H1 (cell line): ENCODE results near the gene HIVEP3. TPM values are rescaled to one million over a fixed set of nuclear protein-coding genes. Genes with fewer than 3 reads are reported as not detected.

ENCODE experiments used
- CTCF ChIA-PET: fragments of 300-600 bp; sonication (Branson Sonifier 250); formaldehyde crosslinking; loops from one replicate; lab custom pipeline; 2021; ENCODE audit not compliant: partially characterized antibody; lab: Charles Lee
- POLR2A ChIA-PET: fragments of 300-600 bp; sonication (Branson Sonifier 250); formaldehyde crosslinking; loops from one replicate; lab custom pipeline; 2021; ENCODE audit warnings: inconsistent platforms; ENCODE audit not compliant: partially characterized antibody; lab: Charles Lee
- DNase-seq, 2 experiments: peaks; one replicate each; pipeline versions ENCODE4 v3.0.0 to v3.0.0-alpha.2; 2010 to 2022; ENCODE audit warnings: low spot score in 2 of 2, low read depth in 1 of 2, mixed read lengths in 1 of 2
- FAIRE-seq: peaks from 2 replicates; lab custom pipeline; 2011; peaks lifted over from hg19 to GRCh38; lab: Jason Lieb, UNC
- H2AFZ ChIP-seq: 2 replicates; pipeline ENCODE4 v1.8.1; 2012; ENCODE audit warnings: low read length, inconsistent platforms
- H2AK5ac ChIP-seq: 2 replicates; pipeline ENCODE4 v1.6.1; 2013; ENCODE audit warnings: low read depth, low read length
- H2BK120ac ChIP-seq: replicated peaks from 2 replicates; pipeline ENCODE3; 2013; ENCODE audit warnings: low read depth, low read length, inconsistent platforms
- H2BK12ac ChIP-seq: 2 replicates; pipeline ENCODE4 v1.6.1; 2013; ENCODE audit warnings: low read depth, low read length
- H2BK15ac ChIP-seq: 2 replicates; pipeline ENCODE4 v1.6.1; 2013; ENCODE audit warnings: low read length
- H2BK20ac ChIP-seq: 2 replicates; pipeline ENCODE4 v1.6.1; 2013; ENCODE audit warnings: low read length
- H2BK5ac ChIP-seq: 2 replicates; pipeline ENCODE4 v1.6.1; 2013; ENCODE audit warnings: low read depth, low read length
- H3K14ac ChIP-seq: 2 replicates; pipeline ENCODE4 v1.6.1; 2013; ENCODE audit warnings: inconsistent platforms; ENCODE audit not compliant: insufficient read length
- H3K18ac ChIP-seq: 2 replicates; pipeline ENCODE4 v1.6.1; 2013; ENCODE audit warnings: low read length; ENCODE audit errors: extremely low read depth
- H3K23ac ChIP-seq: 2 replicates; pipeline ENCODE4 v1.6.1; 2013; ENCODE audit warnings: inconsistent platforms; ENCODE audit not compliant: insufficient read length
- H3K23me2 ChIP-seq: 2 replicates; pipeline ENCODE4 v1.6.1; 2013; ENCODE audit warnings: low read depth, low read length
- H3K27ac ChIP-seq: 2 replicates; pipeline ENCODE4 v1.6.1; 2011; ENCODE audit warnings: low read depth, low read length, inconsistent platforms
- H3K27me3 ChIP-seq, 4 experiments: replicated peaks in 1 of 4; 1 replicate in 1 of 4; 2 replicates in 3 of 4; pipeline versions ENCODE4 v1.6.1 to v1.8.1; 2011 to 2013; ENCODE audit warnings: low read length in 3 of 4, mild to moderate bottlenecking in 3 of 4, inconsistent platforms in 2 of 4, mixed read lengths in 2 of 4, moderate library complexity in 1 of 4; ENCODE audit not compliant: control insufficient read depth in 3 of 4, insufficient read depth in 3 of 4; ENCODE audit errors: extremely low read depth in 1 of 4
- H3K36me3 ChIP-seq, 4 experiments: 2 replicates each; pipeline versions ENCODE4 v1.6.1 to v1.8.1; 2011 to 2013; ENCODE audit warnings: mild to moderate bottlenecking in 4 of 4, low read length in 3 of 4, moderate library complexity in 2 of 4, control low read depth in 1 of 4, inconsistent platforms in 1 of 4; ENCODE audit not compliant: insufficient read depth in 4 of 4, control insufficient read depth in 2 of 4
- H3K4ac ChIP-seq: replicated peaks from 2 replicates; pipeline ENCODE3; 2013; ENCODE audit warnings: low read length, low read depth, mixed read lengths, inconsistent platforms; ENCODE audit not compliant: insufficient read length
- H3K4me1 ChIP-seq, 4 experiments: replicated peaks in 1 of 4; 1 replicate in 1 of 4; 2 replicates in 3 of 4; pipeline versions ENCODE4 v1.6.1 to v1.8.1; 2011 to 2013; ENCODE audit warnings: low read length in 3 of 4, inconsistent platforms in 2 of 4, mixed read lengths in 1 of 4; ENCODE audit not compliant: insufficient read depth in 4 of 4, control insufficient read depth in 3 of 4
- H3K4me2 ChIP-seq, 2 experiments: 2 replicates each; pipeline versions ENCODE4 v1.6.1 to v1.8.1; 2011 to 2013; ENCODE audit warnings: low read depth in 2 of 2, low read length in 2 of 2, control low read depth in 1 of 2, inconsistent platforms in 1 of 2, mild to moderate bottlenecking in 1 of 2; ENCODE audit not compliant: insufficient read depth in 1 of 2
- H3K4me3 ChIP-seq, 4 experiments: fragments of 200-600, 300-600 bp in 1 of 4; sonication (generic), shearing (Covaris generic), sonication (Bioruptor Twin) in 1 of 4; 2 replicates each; pipeline versions ENCODE4 v1.5.1 to v1.8.1; 2011 to 2016; ENCODE audit warnings: low read length in 4 of 4, low read depth in 3 of 4, control low read depth in 2 of 4, inconsistent platforms in 2 of 4, mild to moderate bottlenecking in 2 of 4, mixed read lengths in 1 of 4, moderate library complexity in 1 of 4; ENCODE audit not compliant: insufficient read depth in 2 of 4; ENCODE audit errors: extremely low read depth in 1 of 4
- H3K56ac ChIP-seq: replicated peaks from 2 replicates; pipeline ENCODE3; 2013; ENCODE audit warnings: low read depth, mild to moderate bottlenecking, mixed read lengths, low read length, inconsistent platforms; ENCODE audit not compliant: insufficient read length
- H3K79me1 ChIP-seq: 2 replicates; pipeline ENCODE4 v1.6.1; 2013; ENCODE audit warnings: low read depth, low read length, control low read depth
- H3K79me2 ChIP-seq, 2 experiments: 2 replicates each; pipeline versions ENCODE4 v1.6.1 to v1.8.1; 2012 to 2013; ENCODE audit warnings: low read length in 2 of 2, mild to moderate bottlenecking in 2 of 2, inconsistent platforms in 1 of 2; ENCODE audit not compliant: insufficient read depth in 2 of 2, control insufficient read depth in 1 of 2
- H3K9ac ChIP-seq, 4 experiments: replicated peaks in 1 of 4; 1 replicate in 1 of 4; 2 replicates in 3 of 4; pipeline versions ENCODE4 v1.6.1 to v1.8.1; 2011 to 2013; ENCODE audit warnings: low read depth in 3 of 4, low read length in 3 of 4, control low read depth in 2 of 4, mild to moderate bottlenecking in 2 of 4, moderate library complexity in 2 of 4, inconsistent platforms in 1 of 4; ENCODE audit errors: extremely low read depth in 1 of 4
- H3K9me3 ChIP-seq, 2 experiments: 2 replicates each; pipeline versions ENCODE4 v1.6.1 to v1.8.1; 2012 to 2013; ENCODE audit warnings: mild to moderate bottlenecking in 2 of 2, moderate library complexity in 2 of 2, control low read depth in 1 of 2, inconsistent platforms in 1 of 2, low read depth in 1 of 2, low read length in 1 of 2, mixed read lengths in 1 of 2; ENCODE audit not compliant: insufficient read depth in 2 of 2
- H4K20me1 ChIP-seq, 2 experiments: replicated peaks in 1 of 2; 2 replicates each; pipeline versions ENCODE3 to v1.8.1; 2011 to 2013; ENCODE audit warnings: inconsistent platforms in 2 of 2, low read length in 2 of 2, mild to moderate bottlenecking in 1 of 2; ENCODE audit not compliant: insufficient read depth in 2 of 2, control insufficient read depth in 1 of 2
- H4K5ac ChIP-seq: 2 replicates; pipeline ENCODE4 v1.6.1; 2013; ENCODE audit warnings: low read length, low read depth, mixed read lengths, inconsistent platforms; ENCODE audit not compliant: insufficient read length
- H4K8ac ChIP-seq: 2 replicates; pipeline ENCODE4 v1.8.0; 2013; ENCODE audit warnings: mild to moderate bottlenecking, moderate library complexity, low read length, inconsistent platforms; ENCODE audit not compliant: insufficient read depth; ENCODE audit errors: extremely low read depth
- H4K91ac ChIP-seq: replicated peaks from 2 replicates; pipeline ENCODE3; 2013; ENCODE audit warnings: low read length, mixed read lengths, inconsistent platforms; ENCODE audit not compliant: insufficient read length
- ATF3 ChIP-seq: IDR thresholded peaks from 2 replicates; pipeline ENCODE4 v1.6.1; 2011; ENCODE audit warnings: low read depth, mild to moderate bottlenecking, low read length; ENCODE audit not compliant: insufficient read depth
- WGBS, 2 experiments: shearing (Covaris generic) in 1 of 2; methylation state at CpG; one replicate each; pipeline versions ENCODE4 v1.1.6 to v1.1.7; 2013 to 2015; ENCODE audit warnings: low lambda C conversion rate in 2 of 2, mixed read lengths in 2 of 2, inconsistent platforms in 1 of 2, low coverage in 1 of 2, missing lambda C conversion rate in 1 of 2; ENCODE audit not compliant: insufficient replicate concordance in 2 of 2, insufficient coverage in 1 of 2, insufficient read length in 1 of 2; ENCODE audit errors: extremely low coverage in 1 of 2, missing lambda C conversion rate in 1 of 2; 5-methylcytosine and 5-hydroxymethylcytosine counted together
- polyA plus RNA-seq, 7 experiments: library from polyadenylated mRNA; depleted of rRNA in 3 of 7; stranded (reverse) in 5 of 7; unstranded in 2 of 7; fragments of >200 nt in 5 of 7; fragments of 200-250 nt in 2 of 7; gene quantifications; 1 replicate in 5 of 7; 2 replicates in 1 of 7; 4 replicates in 1 of 7; pipeline versions ENCODE4 v1.2.1 to v1.2.3, GENCODE V29; 2011 to 2013; ENCODE audit warnings: missing spikeins in 2 of 7, mixed read lengths in 2 of 7
- total RNA-seq: library from RNA; stranded (reverse); fragmentation: NEBNext Ultra II Directional; extraction: Animal tissue kit (Norgen Biotek cat#: 25700); gene quantifications from 2 replicates; pipeline ENCODE4 v1.2.1, GENCODE V29; 2021

HIVEP3 gene
- total and polyA plus RNA-seq, 2 of the 8 experiments (the other 6 are each of a cell fraction or from before 2014, with no cell fraction given), result 0.24 to 0.69 TPM

GRCh38 chr1:41941381-41941780, 22.7 kb upstream of the HIVEP3 start:
- H2BK120ac ChIP-seq, result no peak overlapping the region
- H4K5ac ChIP-seq, result no peak overlapping the region
- no peak overlapping the region for H3K4me3 ChIP-seq
- FAIRE-seq (no peak), DNase-seq (no peak)
- H3K79me1 ChIP-seq, result no peaks in the 10 kb centered on the region
- no peak overlapping the region for H2AFZ ChIP-seq
- no peak overlapping the region for H3K27ac ChIP-seq
- no peaks in the 10 kb centered on the region for H3K36me3 ChIP-seq
- H3K18ac ChIP-seq, result no peak overlapping the region
- H4K8ac ChIP-seq, result no peak overlapping the region
- WGBS, 2 experiments, result 93% methylated on average over 1 of the region's 1 CpG; no CpG with 5 or more reads in 1 of the 2 experiments
- H2BK12ac ChIP-seq, result no peak overlapping the region
- H3K4me2 ChIP-seq, result no peak overlapping the region
- H3K23ac ChIP-seq, result no peak overlapping the region
- H3K4ac ChIP-seq, result no peak overlapping the region
- no peaks in the 10 kb centered on the region for H3K23me2 ChIP-seq
- no peaks in the 10 kb centered on the region for H3K79me2 ChIP-seq
- no peak overlapping the region for H4K91ac ChIP-seq
- ChIA-PET POLR2A (no interaction called here), CTCF (no interaction called here)
- no peak overlapping the region for H3K14ac ChIP-seq
- peaks cover 0 to 4% of the 10 kb centered on the region in 2 experiments; a peak in 1 of 4 replicates for H3K9me3 ChIP-seq
- no peaks in the 10 kb centered on the region for H3K4me1 ChIP-seq
- H3K27me3 ChIP-seq, result no peaks in the 10 kb centered on the region
- H2BK15ac ChIP-seq, result no peak overlapping the region
- no peak overlapping the region for H2BK20ac ChIP-seq
- no peak overlapping the region for H3K56ac ChIP-seq
- TF ChIP-seq ATF3, result no peak
- H3K9ac ChIP-seq, result no peak overlapping the region
- no peaks in the 10 kb centered on the region for H4K20me1 ChIP-seq
- no peak overlapping the region for H2BK5ac ChIP-seq
- H2AK5ac ChIP-seq, result no peak overlapping the region
